NT2/D1 (cell line): Measurements from ENCODE around the gene GID8.

ENCODE experiments used
- DNase-seq: peaks from one replicate; pipeline ENCODE4 v3.0.0-alpha.2; 2011; ENCODE audit warnings: low read depth, low spot score
- H3K27me3 ChIP-seq: 2 replicates; pipeline ENCODE4 v1.6.0; 2011; ENCODE audit warnings: mild to moderate bottlenecking; ENCODE audit not compliant: insufficient read length, insufficient read depth
- H3K36me3 ChIP-seq: 2 replicates; pipeline ENCODE4 v1.6.1; 2011; ENCODE audit warnings: mild to moderate bottlenecking, low read length, mixed read lengths; ENCODE audit not compliant: insufficient read depth, insufficient read length
- H3K4me1 ChIP-seq: 2 replicates; pipeline ENCODE4 v1.5.1; 2011; ENCODE audit not compliant: insufficient read depth, insufficient read length
- H3K4me3 ChIP-seq: 2 replicates; pipeline ENCODE4 v1.5.1; 2011; ENCODE audit warnings: low read depth; ENCODE audit not compliant: insufficient read length
- H3K9ac ChIP-seq: 2 replicates; pipeline ENCODE4 v1.6.0; 2011; ENCODE audit warnings: low read depth; ENCODE audit not compliant: insufficient read length
- H3K9me3 ChIP-seq: 2 replicates; pipeline ENCODE4 v1.5.1; 2011; ENCODE audit warnings: mild to moderate bottlenecking, low read length; ENCODE audit not compliant: insufficient read depth
- SUZ12 ChIP-seq: IDR thresholded peaks from 2 replicates; pipeline ENCODE4 v1.6.1; 2011; ENCODE audit not compliant: insufficient read length, insufficient read depth; ENCODE audit errors: extremely low read depth
- YY1 ChIP-seq: IDR thresholded peaks from 2 replicates; pipeline ENCODE4 v1.6.1; 2011; ENCODE audit not compliant: insufficient read length, insufficient read depth
- ZNF274 ChIP-seq: IDR thresholded peaks from 2 replicates; pipeline ENCODE4 v1.6.1; 2011; ENCODE audit warnings: mild to moderate bottlenecking, low read depth, low read length

The GID8 gene

DNA sequence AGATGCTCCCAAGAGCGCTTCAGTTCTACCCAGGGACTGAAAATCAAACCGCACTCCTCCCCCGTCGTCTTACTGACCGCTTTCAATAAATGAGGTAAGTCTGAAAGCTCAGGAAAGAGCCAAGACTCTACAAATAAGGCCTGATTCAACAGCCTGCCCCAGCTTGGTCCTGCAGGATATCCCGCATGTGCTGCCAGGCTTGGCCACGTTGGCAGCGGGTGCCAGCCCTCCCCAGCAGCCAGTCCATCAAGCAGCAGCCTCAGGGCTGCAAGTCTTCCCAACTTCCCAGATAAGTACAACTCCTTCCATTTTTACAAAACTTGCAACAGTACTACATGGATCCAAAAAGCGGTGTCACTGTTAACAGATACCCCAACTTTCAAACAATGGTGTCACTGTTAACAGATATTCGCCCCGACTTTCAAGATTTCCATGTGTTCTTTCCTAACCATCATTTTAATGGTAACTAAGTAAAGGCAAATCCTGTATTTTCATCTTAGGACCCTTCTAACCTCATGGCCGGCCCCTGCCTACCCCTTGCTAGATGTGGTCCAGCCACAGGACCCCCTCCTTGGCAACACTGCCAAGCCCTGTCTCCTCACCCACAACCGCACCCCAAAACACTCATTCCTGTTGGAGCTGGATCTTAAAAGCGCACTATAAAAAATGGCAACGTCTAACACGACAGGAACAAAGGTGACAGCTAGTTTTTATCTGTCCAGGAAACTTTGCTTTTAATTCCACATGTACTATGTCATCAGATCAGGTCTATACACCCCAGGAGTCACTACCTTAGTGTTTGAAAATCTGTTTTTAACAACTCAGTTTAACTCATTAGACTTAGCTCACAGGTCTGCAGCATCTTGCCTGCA lies 39.6 kb upstream of the GID8 start:
- Histone ChIP-seq H3K36me3 (peaks cover 72% of the 10 kb centered on the region), H3K9me3 (no peaks in the 10 kb centered on the region), H3K9ac (no peak overlapping the region), H3K4me1 (peaks cover 19% of the 10 kb centered on the region), H3K27me3 (no peaks in the 10 kb centered on the region), H3K4me3 (no peak overlapping the region)
- no peak for DNase-seq
- TF ChIP-seq ZNF274 (no peak), YY1 (no peak), SUZ12 (no peak)

DNA sequence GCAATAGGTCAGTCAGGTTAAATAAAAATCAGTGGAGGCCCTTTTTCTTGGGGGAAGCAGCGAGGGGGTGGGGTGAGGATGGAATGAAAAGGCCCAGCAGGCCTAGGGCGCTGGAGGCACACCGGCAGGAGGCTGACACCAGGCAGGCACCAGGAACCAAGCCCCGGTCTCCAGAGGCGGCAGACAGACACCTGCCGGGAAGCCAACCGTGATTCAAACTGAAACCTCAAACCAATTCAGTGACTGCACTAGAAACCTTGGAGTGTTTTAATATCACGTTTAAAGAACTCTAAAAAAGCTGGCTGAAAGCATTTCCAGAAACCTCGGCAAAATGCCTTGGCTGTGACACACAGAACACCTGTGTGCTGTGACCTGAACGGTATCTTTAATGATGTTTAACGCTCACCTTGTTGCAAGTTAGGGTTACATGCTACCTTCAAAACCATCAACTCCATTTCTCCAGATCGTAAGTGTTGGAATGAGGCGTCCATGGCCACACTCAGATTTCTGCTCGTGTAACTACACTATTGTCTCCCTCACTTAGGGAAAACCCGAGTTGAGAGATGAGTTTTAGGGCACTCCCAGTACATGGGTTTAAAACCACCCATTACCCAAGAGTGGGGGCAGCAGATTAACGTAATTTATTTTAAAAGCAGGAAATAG lies 38.8 kb upstream of the GID8 start:
- H3K36me3 ChIP-seq: peaks cover 72% of the 10 kb centered on the region
- H3K9ac ChIP-seq: peak overlapping the region; percentile 50
- H3K9me3 ChIP-seq: no peaks in the 10 kb centered on the region
- no peak for DNase-seq
- H3K4me3 ChIP-seq: no peak overlapping the region
- TF ChIP-seq SUZ12: no peak
- H3K4me1 ChIP-seq: peaks cover 19% of the 10 kb centered on the region
- H3K27me3 ChIP-seq: no peaks in the 10 kb centered on the region

DNA sequence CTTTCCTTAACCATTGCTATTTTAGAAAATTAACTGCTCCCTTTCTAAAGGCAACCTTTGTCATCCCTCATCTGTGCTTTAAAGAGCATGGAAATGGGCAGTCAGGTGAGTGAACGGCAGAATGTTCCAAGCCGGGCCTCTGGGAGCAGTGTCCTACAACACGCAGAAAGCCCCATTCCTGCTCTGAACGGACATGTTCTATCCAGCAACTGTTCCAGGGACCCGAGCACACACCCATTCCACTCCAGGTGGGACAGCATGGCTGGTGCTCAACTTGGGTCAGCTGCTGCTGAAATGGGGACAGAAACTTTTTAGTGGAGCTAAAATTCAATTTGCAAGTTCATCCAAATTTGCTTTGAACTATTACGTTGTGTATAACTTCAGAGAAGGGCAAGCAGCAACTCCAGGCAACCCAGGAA lies 38.3 kb upstream of the GID8 start:
- H3K4me1 ChIP-seq: peaks cover 19% of the 10 kb centered on the region
- no peak overlapping the region for H3K4me3 ChIP-seq
- no peak for DNase-seq
- no peaks in the 10 kb centered on the region for H3K27me3 ChIP-seq
- H3K36me3 ChIP-seq: peaks cover 71% of the 10 kb centered on the region
- H3K9me3 ChIP-seq: no peaks in the 10 kb centered on the region
- H3K9ac ChIP-seq: peak overlapping the region; percentile 50
- no peak for TF ChIP-seq ZNF274

DNA sequence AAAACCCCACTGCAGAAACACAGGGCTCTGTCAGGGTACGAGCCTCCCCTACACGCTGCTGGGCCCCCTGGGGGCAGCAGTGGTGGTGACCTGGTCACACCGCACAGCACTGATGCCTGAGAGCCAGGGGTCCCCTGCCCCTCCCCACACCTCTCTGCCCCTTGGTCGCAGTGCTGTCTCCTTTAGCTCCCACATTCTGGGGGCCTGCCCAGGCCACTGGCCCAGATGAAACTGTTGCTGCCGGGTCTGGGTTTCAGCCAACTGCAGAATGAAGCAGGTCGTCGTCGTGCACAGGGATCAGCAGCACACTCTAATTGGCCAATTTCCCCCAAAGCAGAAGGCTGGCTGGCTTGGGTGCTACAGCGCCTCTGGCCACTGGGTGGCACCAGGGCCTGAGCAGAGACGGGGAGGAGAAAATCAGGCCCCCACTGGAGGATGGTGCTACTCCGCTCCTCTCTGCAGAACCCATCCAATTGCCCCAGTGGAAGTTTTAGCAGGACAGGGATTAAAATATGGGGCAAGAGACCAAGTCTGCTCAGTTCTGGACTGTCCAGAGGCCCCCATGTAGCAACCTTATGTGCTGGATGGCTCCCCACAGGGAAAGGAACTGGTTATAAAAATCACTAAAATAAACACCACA lies 37.8 kb upstream of the GID8 start:
- H3K9ac ChIP-seq: peak overlapping the region; percentile 50
- peaks cover 71% of the 10 kb centered on the region for H3K36me3 ChIP-seq
- no peak overlapping the region for H3K4me3 ChIP-seq

DNA sequence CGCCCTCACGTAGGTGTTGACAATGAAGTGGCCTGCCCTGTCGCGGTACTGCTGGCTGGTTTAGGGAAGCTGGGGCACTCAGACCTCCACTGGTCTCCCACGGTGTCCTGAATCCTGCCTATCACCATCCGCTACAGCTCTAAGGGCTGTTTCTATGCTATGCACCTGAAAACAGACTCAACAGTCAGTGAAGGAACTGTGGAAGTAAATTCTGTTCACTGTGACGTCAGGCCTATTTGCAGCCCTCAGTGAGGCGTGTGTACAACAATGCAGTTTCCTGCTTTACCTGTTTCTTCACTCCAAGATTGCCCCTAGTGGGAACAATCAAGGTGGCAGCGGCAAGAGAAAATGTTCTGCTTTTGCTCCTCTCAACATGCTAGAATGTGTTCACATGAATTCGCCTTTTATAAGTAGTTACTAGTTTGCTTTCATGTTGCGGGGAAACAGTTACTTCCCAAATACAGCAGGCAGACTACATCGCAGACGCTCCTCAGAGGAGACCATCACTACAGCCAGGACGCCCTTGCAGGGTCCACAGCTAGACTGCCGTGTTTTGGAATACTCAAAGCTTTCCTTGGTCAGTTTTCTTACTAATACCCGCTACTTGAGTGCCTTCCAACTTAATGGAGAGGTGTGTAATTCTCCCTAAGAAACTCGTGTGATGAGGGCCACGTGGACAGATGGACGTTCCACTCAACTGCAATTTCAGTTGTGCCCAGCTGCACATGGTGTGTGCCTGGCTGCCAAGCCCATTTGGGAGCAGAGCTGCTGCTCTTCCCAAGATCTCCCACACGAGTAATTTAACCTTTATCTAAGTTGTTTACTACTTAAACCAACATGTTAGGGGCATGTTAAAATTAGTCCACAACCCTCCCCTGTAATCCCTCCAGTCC lies 37.0 kb upstream of the GID8 start:
- Histone ChIP-seq H3K9me3 (no peaks in the 10 kb centered on the region), H3K4me1 (peaks cover 19% of the 10 kb centered on the region), H3K9ac (peak overlapping the region; percentile 39), H3K27me3 (no peaks in the 10 kb centered on the region), H3K4me3 (no peak overlapping the region), H3K36me3 (peaks cover 71% of the 10 kb centered on the region)
- DNase-seq: no peak
- TF ChIP-seq ZNF274: no peak

More for the DNA sequence above, 37.8 kb upstream of the GID8 start:
- DNase-seq: peak; percentile 59
- TF ChIP-seq ZNF274 (no peak), SUZ12 (no peak), YY1 (no peak)
- peaks cover 19% of the 10 kb centered on the region for H3K4me1 ChIP-seq
- no peaks in the 10 kb centered on the region for H3K9me3 ChIP-seq
- H3K27me3 ChIP-seq: no peaks in the 10 kb centered on the region

DNA sequence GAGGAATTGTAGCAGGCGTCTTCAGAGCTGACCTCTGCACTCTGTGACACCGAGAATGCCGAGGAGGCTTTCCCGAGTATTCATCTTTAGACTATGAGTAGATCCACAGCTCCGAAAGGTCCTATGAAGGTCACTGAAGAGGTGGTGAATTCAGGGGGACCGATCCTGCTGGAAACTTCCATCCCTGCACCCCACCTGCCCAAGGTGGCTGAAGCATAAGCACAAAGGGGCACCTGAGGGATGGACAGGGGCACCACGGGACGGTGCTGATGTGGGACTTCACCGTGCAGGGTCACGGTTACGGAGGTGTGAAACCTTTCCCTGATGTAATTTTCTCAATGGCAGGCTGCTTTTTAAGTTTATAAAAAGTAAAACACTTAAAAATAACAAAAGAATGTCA lies 36.1 kb upstream of the GID8 start:
- Histone ChIP-seq H3K27me3 (no peaks in the 10 kb centered on the region), H3K4me1 (peaks cover 19% of the 10 kb centered on the region), H3K9ac (no peak overlapping the region), H3K9me3 (no peaks in the 10 kb centered on the region), H3K36me3 (peaks cover 71% of the 10 kb centered on the region), H3K4me3 (no peak overlapping the region)
- TF ChIP-seq YY1: no peak
- no peak for TF ChIP-seq ZNF274
- no peak for TF ChIP-seq SUZ12
- no peak for DNase-seq

DNA sequence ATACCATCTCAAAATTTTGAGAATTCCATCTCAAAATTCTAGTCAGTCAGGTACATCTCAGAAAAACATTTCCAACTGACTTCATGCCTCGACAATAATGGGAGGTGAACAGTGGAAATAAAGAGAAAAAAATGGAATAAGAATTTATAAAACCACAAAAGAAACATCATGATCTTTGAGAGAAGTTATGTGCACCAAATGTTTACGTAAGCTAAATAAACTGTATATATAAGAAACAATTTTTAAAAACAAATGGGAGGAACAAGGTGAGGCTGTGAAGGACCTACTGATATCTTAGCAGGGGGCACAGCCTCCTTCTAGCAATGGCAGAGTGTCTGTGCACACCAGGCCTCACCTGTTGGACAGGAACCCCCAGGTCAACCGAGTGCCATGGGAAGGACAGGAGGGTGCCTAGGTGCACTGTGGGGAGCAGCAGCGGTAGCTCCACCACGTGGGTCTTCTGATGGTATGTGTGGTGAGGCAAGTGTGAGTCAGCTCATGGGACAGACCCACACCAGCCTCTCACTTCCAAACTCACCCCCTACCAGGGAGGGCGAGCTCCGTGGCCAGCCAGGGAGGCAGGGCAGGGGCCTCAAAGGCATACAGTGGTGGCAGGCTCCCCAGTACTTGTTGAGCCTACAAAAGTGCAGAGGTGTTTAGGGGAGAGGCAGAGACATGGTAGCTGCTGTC lies 34.9 kb upstream of the GID8 start:
- no peaks in the 10 kb centered on the region for H3K27me3 ChIP-seq
- TF ChIP-seq ZNF274 (no peak), SUZ12 (no peak)
- no peak overlapping the region for H3K4me3 ChIP-seq
- peaks cover 19% of the 10 kb centered on the region for H3K4me1 ChIP-seq
- H3K36me3 ChIP-seq: peaks cover 71% of the 10 kb centered on the region
- no peaks in the 10 kb centered on the region for H3K9me3 ChIP-seq
- H3K9ac ChIP-seq: no peak overlapping the region
- DNase-seq: no peak
